CD4-positive, CD25-positive, alpha-beta regulatory T cell (primary cell): ENCODE results near the gene ALCAM. TPM values are rescaled to one million over a fixed set of nuclear protein-coding genes. Genes with fewer than 3 reads are reported as not detected.
"Not testable (repeated sequence)": the region's sequence is repeated elsewhere in the genome, so short reads cannot be mapped to it uniquely, and the experiment has no call there.

ENCODE experiments used
- ATAC-seq, 2 donors: fragments of 150-1000 bp; cut with Tn5 transposase; one replicate each; pipeline ENCODE4 v1.10.0; 2021; ENCODE audit warnings: low read depth in 2 of 2, moderate number of reproducible peaks in 2 of 2, moderate library complexity in 1 of 2
- DNase-seq, 3 donors: peaks; one replicate each; pipeline versions ENCODE4 v3.0.0 to v3.0.0-alpha.2; 2012 to 2022; ENCODE audit warnings: mixed read lengths in 1 of 3
- H3K27ac ChIP-seq: one replicate; pipeline ENCODE4 v1.7.0; 2013; ENCODE audit warnings: mild to moderate bottlenecking, low read length; ENCODE audit not compliant: insufficient read depth, poor library complexity, severe bottlenecking
- H3K27me3 ChIP-seq: one replicate; pipeline ENCODE4 v1.7.0; 2013; ENCODE audit warnings: low read length; ENCODE audit not compliant: control insufficient read depth, insufficient read depth
- H3K36me3 ChIP-seq: one replicate; pipeline ENCODE4 v1.7.0; 2013; ENCODE audit warnings: mild to moderate bottlenecking, low read length, moderate library complexity; ENCODE audit not compliant: control insufficient read depth, insufficient read depth
- H3K4me1 ChIP-seq: 2 replicates; pipeline ENCODE4 v1.7.0; 2013; ENCODE audit warnings: mild to moderate bottlenecking, low read length; ENCODE audit not compliant: insufficient read depth, control insufficient read depth, poor library complexity, severe bottlenecking
- H3K4me3 ChIP-seq: one replicate; pipeline ENCODE4 v1.7.0; 2013; ENCODE audit warnings: low read depth, mild to moderate bottlenecking, low read length, moderate library complexity
- H3K9me3 ChIP-seq, 2 experiments: 1 replicate in 1 of 2; 2 replicates in 1 of 2; pipeline ENCODE4 v1.7.0; 2013; ENCODE audit warnings: low read length in 2 of 2, mild to moderate bottlenecking in 1 of 2, moderate library complexity in 1 of 2; ENCODE audit not compliant: control insufficient read depth in 2 of 2
- H3K27ac Mint-ChIP-seq, 3 donors: one replicate each; pipeline ENCODE4 v1.8.0; 2020 to 2022; ENCODE audit warnings: mild to moderate bottlenecking in 3 of 3, mixed read lengths in 3 of 3, moderate library complexity in 2 of 3
- H3K27me3 Mint-ChIP-seq: one replicate; pipeline ENCODE4 v1.8.0; 2022; ENCODE audit warnings: mild to moderate bottlenecking, mixed read lengths
- H3K36me3 Mint-ChIP-seq: one replicate; pipeline ENCODE4 v1.8.0; 2020; ENCODE audit warnings: mixed read lengths
- H3K4me1 Mint-ChIP-seq, 4 donors: one replicate each; pipeline ENCODE4 v1.8.0; 2020 to 2022; ENCODE audit warnings: mixed read lengths in 4 of 4, mild to moderate bottlenecking in 1 of 4
- H3K4me3 Mint-ChIP-seq, 4 donors: one replicate each; pipeline ENCODE4 v1.8.0; 2020 to 2022; ENCODE audit warnings: mild to moderate bottlenecking in 4 of 4, mixed read lengths in 4 of 4, moderate library complexity in 3 of 4
- H3K9me3 Mint-ChIP-seq, 7 donors: one replicate each; pipeline ENCODE4 v1.8.0; 2020 to 2022; ENCODE audit warnings: mixed read lengths in 7 of 7, mild to moderate bottlenecking in 3 of 7, moderate library complexity in 2 of 7
- polyA plus RNA-seq, 4 donors: library from polyadenylated mRNA; unstranded; fragments of 300-500 nt; fragmentation: Illumina TruSeq; gene quantifications; one replicate each; pipeline ENCODE4 v1.2.3, GENCODE V29; 2021
- total RNA-seq: library from RNA; stranded (reverse); gene quantifications from one replicate; pipeline ENCODE4 v1.2.3, GENCODE V29; 2022

ALCAM gene
- total and polyA plus RNA-seq, 5 donors from 2014 or later, result 6.1 to 13.2 (median 7.5) TPM

- not testable (repeated sequence) for H3K27ac ChIP-seq, ATAC-seq, H3K4me1 Mint-ChIP-seq, H3K27ac Mint-ChIP-seq, H3K4me3 ChIP-seq, H3K36me3 ChIP-seq, H3K9me3 ChIP-seq, H3K4me1 ChIP-seq, DNase-seq, H3K36me3 Mint-ChIP-seq, H3K27me3 ChIP-seq, H3K4me3 Mint-ChIP-seq, H3K27me3 Mint-ChIP-seq
- H3K9me3 Mint-ChIP-seq, result peaks cover 6 to 22% (median 11%) of the 10 kb centered on the region in 7 donors
These were observed 36.3 kb downstream of the ALCAM start for GRCh38 chr3:105403034-105403433.

GRCh38 chr3:105406268-105406667, 39.6 kb downstream of the ALCAM start:
- Histone ChIP-seq H3K4me1 (no peaks in the 10 kb centered on the region), H3K9me3 (peaks cover 0 to 3% of the 10 kb centered on the region in 2 experiments), H3K36me3 (no peaks in the 10 kb centered on the region), H3K4me3 (no peak overlapping the region), H3K27ac (no peak overlapping the region), H3K27me3 (no peaks in the 10 kb centered on the region)
- Mint-ChIP-seq H3K27me3 (peaks cover 5% of the 10 kb centered on the region), H3K27ac (no peak overlapping the region), H3K36me3 (peaks cover 5% of the 10 kb centered on the region), H3K4me1 (peaks cover 3 to 7% (median 4%) of the 10 kb centered on the region in 4 donors), H3K9me3 (peaks cover 4 to 22% (median 10%) of the 10 kb centered on the region in 7 donors), H3K4me3 (no peak overlapping the region)
- no peak for ATAC-seq
- no peak for DNase-seq

- no peaks in the 10 kb centered on the region for H3K4me1 Mint-ChIP-seq
- H3K27ac Mint-ChIP-seq, result no peak overlapping the region
- H3K36me3 ChIP-seq, result no peaks in the 10 kb centered on the region
- H3K4me3 ChIP-seq, result no peak overlapping the region
- H3K4me1 ChIP-seq, result no peaks in the 10 kb centered on the region
- no peak overlapping the region for H3K27ac ChIP-seq
- no peak for ATAC-seq
- H3K27me3 ChIP-seq, result no peaks in the 10 kb centered on the region
- no peaks in the 10 kb centered on the region for H3K36me3 Mint-ChIP-seq
- no peaks in the 10 kb centered on the region for H3K27me3 Mint-ChIP-seq
- H3K9me3 ChIP-seq, result no peaks in the 10 kb centered on the region
- H3K4me3 Mint-ChIP-seq, result no peak overlapping the region
- DNase-seq, result no peak
- peaks cover 0 to 13% (median 4%) of the 10 kb centered on the region in 7 donors for H3K9me3 Mint-ChIP-seq
These were observed 42.7 kb downstream of the ALCAM start for GRCh38 chr3:105409364-105409763.

- DNase-seq (no peak), ATAC-seq (no peak)
- Mint-ChIP-seq H3K4me3 (no peak overlapping the region), H3K36me3 (no peaks in the 10 kb centered on the region), H3K9me3 (no peaks in the 10 kb centered on the region), H3K27ac (no peak overlapping the region), H3K4me1 (peaks cover 0 to 4% (median 0%) of the 10 kb centered on the region in 4 donors), H3K27me3 (no peaks in the 10 kb centered on the region)
- Histone ChIP-seq H3K27ac (no peak overlapping the region), H3K9me3 (no peaks in the 10 kb centered on the region), H3K4me1 (no peaks in the 10 kb centered on the region), H3K27me3 (no peaks in the 10 kb centered on the region), H3K36me3 (no peaks in the 10 kb centered on the region), H3K4me3 (no peak overlapping the region)
These were observed 46.7 kb downstream of the ALCAM start for GRCh38 chr3:105413343-105413887.

GRCh38 chr3:105414841-105415240, 48.1 kb downstream of the ALCAM start:
- DNase-seq, result no peak
- no peak for ATAC-seq
- Histone ChIP-seq H3K36me3 (no peaks in the 10 kb centered on the region), H3K4me1 (no peaks in the 10 kb centered on the region), H3K27ac (no peak overlapping the region), H3K9me3 (no peaks in the 10 kb centered on the region), H3K4me3 (no peak overlapping the region), H3K27me3 (no peaks in the 10 kb centered on the region)
- Mint-ChIP-seq H3K4me3 (no peak overlapping the region), H3K4me1 (peaks cover 0 to 4% (median 0%) of the 10 kb centered on the region in 4 donors), H3K36me3 (no peaks in the 10 kb centered on the region), H3K27me3 (no peaks in the 10 kb centered on the region), H3K9me3 (no peaks in the 10 kb centered on the region), H3K27ac (no peak overlapping the region)

- no peaks in the 10 kb centered on the region for H3K27me3 Mint-ChIP-seq
- no peak overlapping the region for H3K4me3 Mint-ChIP-seq
These were observed 49.2 kb downstream of the ALCAM start for GRCh38 chr3:105415951-105416350.

GRCh38 chr3:105417525-105418289, 51.0 kb downstream of the ALCAM start:
- Mint-ChIP-seq H3K4me3 (no peak overlapping the region), H3K36me3 (no peaks in the 10 kb centered on the region), H3K27ac (no peak overlapping the region), H3K27me3 (no peaks in the 10 kb centered on the region), H3K9me3 (peaks cover 0 to 1% (median 0%) of the 10 kb centered on the region in 7 donors), H3K4me1 (peaks cover 0 to 4% (median 0%) of the 10 kb centered on the region in 4 donors)
- Histone ChIP-seq H3K9me3 (no peaks in the 10 kb centered on the region), H3K27ac (no peak overlapping the region), H3K4me1 (no peaks in the 10 kb centered on the region), H3K4me3 (no peak overlapping the region), H3K27me3 (no peaks in the 10 kb centered on the region), H3K36me3 (no peaks in the 10 kb centered on the region)
- no peak for ATAC-seq
- DNase-seq, result peak in 1 of 3 donors; percentile 4

More at GRCh38 chr3:105415951-105416350, 49.2 kb downstream of the ALCAM start:
- H3K9me3 Mint-ChIP-seq, result peaks cover 0 to 1% (median 0%) of the 10 kb centered on the region in 7 donors
- no peaks in the 10 kb centered on the region for H3K9me3 ChIP-seq
- H3K27ac Mint-ChIP-seq, result no peak overlapping the region
- no peak overlapping the region for H3K4me3 ChIP-seq
- no peaks in the 10 kb centered on the region for H3K36me3 Mint-ChIP-seq
- no peaks in the 10 kb centered on the region for H3K4me1 ChIP-seq
- no peak overlapping the region for H3K27ac ChIP-seq
- DNase-seq, result no peak
- no peak for ATAC-seq
- H3K27me3 ChIP-seq, result no peaks in the 10 kb centered on the region
- no peaks in the 10 kb centered on the region for H3K36me3 ChIP-seq
- peaks cover 0 to 4% (median 0%) of the 10 kb centered on the region in 4 donors for H3K4me1 Mint-ChIP-seq

GRCh38 chr3:105422645-105423044, 55.9 kb downstream of the ALCAM start:
- Histone ChIP-seq H3K4me3 (no peak overlapping the region), H3K4me1 (no peaks in the 10 kb centered on the region), H3K27ac (no peak overlapping the region), H3K27me3 (no peaks in the 10 kb centered on the region), H3K9me3 (no peaks in the 10 kb centered on the region), H3K36me3 (no peaks in the 10 kb centered on the region)
- no peak overlapping the region for H3K27ac Mint-ChIP-seq
- no peaks in the 10 kb centered on the region for H3K27me3 Mint-ChIP-seq
- peaks cover 0 to 1% (median 0%) of the 10 kb centered on the region in 7 donors for H3K9me3 Mint-ChIP-seq
- H3K36me3 Mint-ChIP-seq, result no peaks in the 10 kb centered on the region
- ATAC-seq (no peak), DNase-seq (no peak)
- no peak overlapping the region for H3K4me3 Mint-ChIP-seq
- peaks cover 0 to 12% (median 0%) of the 10 kb centered on the region in 4 donors for H3K4me1 Mint-ChIP-seq
